Activated naive CD8-positive, alpha-beta T cell (primary cell): ENCODE measurements around the gene ANGPTL2.

Source experiments
- H3K27ac Mint-ChIP-seq: one replicate; pipeline ENCODE4 v1.8.0; 2021; ENCODE audit warnings: mixed read lengths
- H3K27me3 Mint-ChIP-seq: one replicate; pipeline ENCODE4 v1.8.0; 2021; ENCODE audit warnings: mixed read lengths
- H3K36me3 Mint-ChIP-seq: one replicate; pipeline ENCODE4 v1.8.0; 2021; ENCODE audit warnings: mixed read lengths
- H3K4me1 Mint-ChIP-seq: one replicate; pipeline ENCODE4 v1.8.0; 2021; ENCODE audit warnings: low read depth, mixed read lengths
- H3K4me3 Mint-ChIP-seq: one replicate; pipeline ENCODE4 v1.8.0; 2021; ENCODE audit warnings: mild to moderate bottlenecking, mixed read lengths
- H3K9me3 Mint-ChIP-seq: one replicate; pipeline ENCODE4 v1.8.0; 2021; ENCODE audit warnings: low read depth, mixed read lengths

ANGPTL2 gene

GRCh38 chr9:127105805-127106465, 16.5 kb downstream of the ANGPTL2 start:
- H3K27ac Mint-ChIP-seq = no peak overlapping the region
- peaks cover 3% of the 10 kb centered on the region for H3K36me3 Mint-ChIP-seq

GRCh38 chr9:127104581-127105311, 17.7 kb downstream of the ANGPTL2 start:
- Mint-ChIP-seq H3K4me1 (no peaks in the 10 kb centered on the region), H3K36me3 (peaks cover 5% of the 10 kb centered on the region), H3K27me3 (no peaks in the 10 kb centered on the region), H3K4me3 (no peak overlapping the region), H3K27ac (no peak overlapping the region), H3K9me3 (no peaks in the 10 kb centered on the region)

More at GRCh38 chr9:127105805-127106465, 16.5 kb downstream of the ANGPTL2 start:
- Mint-ChIP-seq H3K4me3 (no peak overlapping the region), H3K27me3 (no peaks in the 10 kb centered on the region), H3K4me1 (no peaks in the 10 kb centered on the region), H3K9me3 (no peaks in the 10 kb centered on the region)

- Mint-ChIP-seq H3K27ac (no peak overlapping the region), H3K4me1 (no peaks in the 10 kb centered on the region), H3K9me3 (no peaks in the 10 kb centered on the region), H3K27me3 (no peaks in the 10 kb centered on the region), H3K36me3 (peaks cover 5% of the 10 kb centered on the region), H3K4me3 (no peak overlapping the region)
Measured at GRCh38 chr9:127102788-127103187, 19.6 kb downstream of the ANGPTL2 start.

GRCh38 chr9:127102176-127102575, 20.3 kb downstream of the ANGPTL2 start:
- no peak overlapping the region for H3K4me3 Mint-ChIP-seq
- H3K9me3 Mint-ChIP-seq = no peaks in the 10 kb centered on the region
- no peak overlapping the region for H3K27ac Mint-ChIP-seq
- no peaks in the 10 kb centered on the region for H3K27me3 Mint-ChIP-seq
- H3K4me1 Mint-ChIP-seq = no peaks in the 10 kb centered on the region
- peaks cover 5% of the 10 kb centered on the region for H3K36me3 Mint-ChIP-seq

- Mint-ChIP-seq H3K9me3 (no peaks in the 10 kb centered on the region), H3K27me3 (no peaks in the 10 kb centered on the region), H3K27ac (no peak overlapping the region), H3K4me3 (no peak overlapping the region), H3K36me3 (peaks cover 7% of the 10 kb centered on the region), H3K4me1 (no peaks in the 10 kb centered on the region)
Measured at GRCh38 chr9:127099664-127100063, 22.8 kb downstream of the ANGPTL2 start.

GRCh38 chr9:127098916-127099553, 23.4 kb downstream of the ANGPTL2 start:
- Mint-ChIP-seq H3K27ac (no peak overlapping the region), H3K4me1 (no peaks in the 10 kb centered on the region), H3K36me3 (peaks cover 7% of the 10 kb centered on the region), H3K27me3 (no peaks in the 10 kb centered on the region), H3K4me3 (no peak overlapping the region), H3K9me3 (no peaks in the 10 kb centered on the region)

- Mint-ChIP-seq H3K4me1 (no peaks in the 10 kb centered on the region), H3K9me3 (no peaks in the 10 kb centered on the region), H3K36me3 (peaks cover 7% of the 10 kb centered on the region), H3K27me3 (no peaks in the 10 kb centered on the region), H3K4me3 (no peak overlapping the region), H3K27ac (no peak overlapping the region)
Measured at GRCh38 chr9:127097683-127098082, 24.8 kb downstream of the ANGPTL2 start.

- Mint-ChIP-seq H3K27me3 (no peaks in the 10 kb centered on the region), H3K27ac (no peak overlapping the region), H3K9me3 (no peaks in the 10 kb centered on the region), H3K36me3 (peaks cover 7% of the 10 kb centered on the region), H3K4me3 (no peak overlapping the region), H3K4me1 (no peaks in the 10 kb centered on the region)
Measured at GRCh38 chr9:127096208-127096607, 26.2 kb downstream of the ANGPTL2 start.

- Mint-ChIP-seq H3K4me3 (no peak overlapping the region), H3K9me3 (no peaks in the 10 kb centered on the region), H3K27ac (no peak overlapping the region), H3K27me3 (no peaks in the 10 kb centered on the region), H3K4me1 (no peaks in the 10 kb centered on the region), H3K36me3 (peaks cover 3% of the 10 kb centered on the region)
Measured at GRCh38 chr9:127095411-127095810, 27.0 kb downstream of the ANGPTL2 start.

- peaks cover 5% of the 10 kb centered on the region for H3K36me3 Mint-ChIP-seq
- no peaks in the 10 kb centered on the region for H3K27me3 Mint-ChIP-seq
- H3K4me1 Mint-ChIP-seq = no peaks in the 10 kb centered on the region
- no peaks in the 10 kb centered on the region for H3K9me3 Mint-ChIP-seq
- no peak overlapping the region for H3K27ac Mint-ChIP-seq
- H3K4me3 Mint-ChIP-seq = no peak overlapping the region
Measured at GRCh38 chr9:127093319-127094020, 29.0 kb downstream of the ANGPTL2 start.

- H3K27ac Mint-ChIP-seq = no peak overlapping the region
Measured at GRCh38 chr9:127092041-127092608, 30.3 kb downstream of the ANGPTL2 start.

GRCh38 chr9:127091526-127091925, 30.9 kb downstream of the ANGPTL2 start:
- Mint-ChIP-seq H3K27ac (no peak overlapping the region), H3K27me3 (peaks cover 2% of the 10 kb centered on the region), H3K4me3 (no peak overlapping the region), H3K4me1 (no peaks in the 10 kb centered on the region), H3K36me3 (peaks cover 8% of the 10 kb centered on the region), H3K9me3 (no peaks in the 10 kb centered on the region)

More at GRCh38 chr9:127092041-127092608, 30.3 kb downstream of the ANGPTL2 start:
- Mint-ChIP-seq H3K4me3 (no peak overlapping the region), H3K36me3 (peaks cover 7% of the 10 kb centered on the region), H3K27me3 (no peaks in the 10 kb centered on the region), H3K9me3 (no peaks in the 10 kb centered on the region), H3K4me1 (no peaks in the 10 kb centered on the region)

- Mint-ChIP-seq H3K4me1 (peaks cover 2% of the 10 kb centered on the region), H3K36me3 (peaks cover 8% of the 10 kb centered on the region), H3K27me3 (peaks cover 2% of the 10 kb centered on the region), H3K27ac (no peak overlapping the region), H3K4me3 (no peak overlapping the region), H3K9me3 (no peaks in the 10 kb centered on the region)
Measured at GRCh38 chr9:127090341-127090985, 32.0 kb downstream of the ANGPTL2 start.

GRCh38 chr9:127089631-127090081, 32.8 kb downstream of the ANGPTL2 start:
- Mint-ChIP-seq H3K27me3 (peaks cover 3% of the 10 kb centered on the region), H3K4me1 (peaks cover 7% of the 10 kb centered on the region), H3K4me3 (no peak overlapping the region), H3K9me3 (no peaks in the 10 kb centered on the region), H3K36me3 (peaks cover 8% of the 10 kb centered on the region), H3K27ac (no peak overlapping the region)
